Islet precursor cell (in vitro differentiated cells): ENCODE data around the gene CDKL4.
"Not testable (repeated sequence)": the region's sequence is repeated elsewhere in the genome, so short reads cannot be mapped to it uniquely, and the experiment has no call there.

Experiments
- DNase-seq: peaks from one replicate; pipeline ENCODE4 v3.0.0-alpha.2; 2018

The CDKL4 gene

GRCh38 chr2:39243469-39244123 is at the start of gene CDKL4:
Gene CDKL4, minus strand, starts transcription at chr2:39243970.
- no peak for DNase-seq

- no peak for DNase-seq
Observed at GRCh38 chr2:39290433-39290832, 46.7 kb upstream of the CDKL4 start.

GRCh38 chr2:39289609-39290008 is 45.8 kb upstream of the CDKL4 start:
- no peak for DNase-seq

- DNase-seq: no peak
Observed at GRCh38 chr2:39283561-39283960, 39.8 kb upstream of the CDKL4 start.

- no peak for DNase-seq
Observed at GRCh38 chr2:39281391-39281790, 37.6 kb upstream of the CDKL4 start.

- no peak for DNase-seq
Observed at GRCh38 chr2:39275016-39275415, 31.2 kb upstream of the CDKL4 start.

DNA sequence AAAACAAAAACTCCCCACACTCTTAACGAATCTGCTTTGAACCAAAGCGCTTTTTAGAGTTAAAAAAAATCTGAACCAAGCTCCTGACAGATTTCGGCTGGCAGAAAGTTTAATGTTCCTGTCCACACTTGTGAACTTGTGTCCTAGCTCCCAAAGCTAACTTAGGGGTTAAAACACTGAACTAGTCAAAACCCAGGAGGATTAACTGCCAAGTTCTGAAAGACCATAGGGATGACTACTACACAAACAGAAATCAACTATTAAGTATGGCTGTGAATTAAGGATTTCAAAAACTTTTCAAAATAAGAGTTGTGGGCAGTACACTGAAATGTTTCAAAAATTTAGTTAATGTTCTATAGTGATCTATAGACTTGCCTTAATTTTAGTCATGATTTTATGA is 26.2 kb upstream of the CDKL4 start:
- no peak for DNase-seq

DNA sequence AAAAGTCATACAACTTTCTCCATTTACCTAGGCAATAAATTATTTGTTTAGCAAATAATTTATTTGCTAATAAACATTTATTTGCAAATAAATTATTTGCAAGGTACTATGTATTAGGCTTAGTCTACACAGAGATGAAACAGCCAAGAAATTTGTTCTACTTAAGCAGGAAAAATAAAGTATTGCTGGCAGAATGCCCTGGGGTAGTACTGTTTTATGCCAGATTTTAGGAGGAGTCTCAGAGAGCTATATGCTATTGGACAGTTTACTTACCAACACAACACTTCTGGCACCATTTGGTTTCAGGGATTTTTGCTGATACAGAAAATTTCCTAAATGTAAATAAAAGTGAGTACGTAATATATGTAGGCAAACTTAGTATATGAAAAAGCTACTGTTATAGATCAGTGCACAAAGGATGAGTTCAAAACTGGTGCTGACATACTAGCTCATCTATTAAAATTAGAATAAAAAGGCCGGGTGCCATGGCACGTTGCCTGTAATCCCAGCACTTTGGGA is 23.2 kb upstream of the CDKL4 start:
- no peak for DNase-seq

DNA sequence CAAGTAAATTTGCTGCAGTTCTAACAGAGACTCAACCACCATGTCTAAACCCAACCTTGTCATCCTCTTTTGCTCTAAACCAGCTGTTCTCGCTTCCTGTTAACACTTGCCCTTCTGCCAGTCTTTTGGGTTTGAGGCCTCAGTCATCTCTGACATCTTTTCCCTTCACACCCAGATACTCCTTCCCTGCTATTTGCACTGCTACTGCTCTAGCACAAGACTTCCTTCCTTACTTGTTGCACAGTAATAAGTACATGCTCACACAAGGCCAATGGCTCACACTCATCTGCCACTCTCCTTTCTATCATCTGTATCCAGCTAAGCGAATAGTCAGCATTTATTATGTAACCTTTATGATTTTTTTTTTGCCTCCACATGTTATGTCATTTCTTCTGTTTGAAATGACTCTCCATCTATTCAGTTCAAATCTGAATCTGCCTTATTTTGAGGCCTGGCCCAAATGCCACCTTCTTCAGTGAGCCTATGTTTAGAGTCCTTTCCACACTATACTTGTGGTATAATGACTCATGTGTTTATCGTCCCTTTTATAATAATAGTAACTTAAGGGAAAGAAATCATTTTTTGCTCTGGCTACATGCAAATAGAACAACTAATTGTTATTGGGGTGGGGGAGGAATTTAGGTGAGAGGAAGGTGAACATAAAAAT is 22.5 kb upstream of the CDKL4 start:
- no peak for DNase-seq

GRCh38 chr2:39265315-39265714 is 21.5 kb upstream of the CDKL4 start:
- no peak for DNase-seq

DNA sequence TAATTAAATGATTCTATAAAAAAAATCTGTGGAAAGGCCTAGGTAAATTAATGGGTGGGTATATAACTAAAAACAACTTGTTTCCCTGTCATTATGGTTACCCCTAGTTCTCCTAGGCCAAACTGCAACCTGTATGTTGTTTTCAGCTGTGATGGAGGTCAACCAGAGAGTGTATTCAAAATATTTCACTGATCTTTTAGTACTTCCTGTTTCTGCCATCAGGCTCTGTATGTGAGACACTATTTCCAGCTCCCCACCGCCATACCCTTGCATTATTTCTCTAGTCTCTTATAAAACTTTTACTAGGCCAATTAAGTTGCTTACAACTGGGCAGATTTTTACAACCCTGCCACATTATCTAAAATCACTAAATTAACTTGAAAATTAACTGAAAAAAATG is 21.0 kb upstream of the CDKL4 start:
- no peak for DNase-seq

- DNase-seq: no peak
Observed at GRCh38 chr2:39260087-39260486, 16.3 kb upstream of the CDKL4 start.

DNA sequence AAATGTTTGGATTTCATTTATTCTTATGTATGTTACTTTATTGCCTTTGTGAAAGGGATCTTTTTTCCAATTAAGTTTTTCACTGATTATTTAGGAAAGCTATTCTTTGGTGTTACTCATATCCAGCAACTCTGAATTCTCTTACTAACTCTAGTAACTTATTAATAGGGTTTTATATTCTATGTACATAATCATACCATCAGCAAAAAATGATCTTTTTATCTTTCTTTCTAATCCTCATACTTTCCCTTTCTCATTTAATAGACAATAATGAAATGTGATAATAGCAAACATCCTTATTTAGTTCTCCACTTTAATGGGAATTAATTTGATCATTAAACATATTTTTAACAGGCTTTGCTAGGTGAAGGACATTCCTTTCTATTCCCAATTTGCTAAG is 12.3 kb upstream of the CDKL4 start:
- no peak for DNase-seq

DNA sequence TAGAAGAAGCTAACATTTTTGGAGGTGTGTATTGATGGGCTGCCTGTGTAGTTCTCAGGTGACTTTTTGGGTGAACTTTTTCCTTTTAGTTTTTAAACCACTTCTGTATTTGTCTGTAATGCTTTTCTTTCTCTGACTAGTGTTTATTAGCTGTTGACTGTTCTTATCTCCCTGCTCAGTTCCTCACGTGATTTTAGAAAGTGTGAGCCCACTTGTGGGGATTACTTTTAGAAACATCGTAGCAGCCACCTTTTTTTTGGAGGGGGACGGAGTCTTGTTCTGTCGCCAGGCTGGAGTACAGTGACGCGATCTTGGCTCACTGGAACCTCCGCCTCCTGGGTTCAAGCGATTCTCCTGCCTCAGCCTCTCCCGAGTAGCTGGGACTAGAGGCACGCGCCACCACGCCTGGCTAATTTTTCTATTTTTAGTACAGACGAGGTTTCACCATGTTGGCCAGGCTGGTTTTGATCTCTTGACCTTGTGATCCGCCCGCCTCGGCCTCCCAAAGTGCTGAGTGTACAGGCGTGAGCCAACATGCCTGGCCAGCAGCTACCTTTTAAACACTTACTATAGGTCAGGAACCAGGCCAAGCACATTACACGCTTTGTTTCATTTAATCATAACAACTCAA is 9.2 kb upstream of the CDKL4 start:
- DNase-seq: no peak

- no peak for DNase-seq
Observed at GRCh38 chr2:39247512-39248043, 3.8 kb upstream of the CDKL4 start.

DNA sequence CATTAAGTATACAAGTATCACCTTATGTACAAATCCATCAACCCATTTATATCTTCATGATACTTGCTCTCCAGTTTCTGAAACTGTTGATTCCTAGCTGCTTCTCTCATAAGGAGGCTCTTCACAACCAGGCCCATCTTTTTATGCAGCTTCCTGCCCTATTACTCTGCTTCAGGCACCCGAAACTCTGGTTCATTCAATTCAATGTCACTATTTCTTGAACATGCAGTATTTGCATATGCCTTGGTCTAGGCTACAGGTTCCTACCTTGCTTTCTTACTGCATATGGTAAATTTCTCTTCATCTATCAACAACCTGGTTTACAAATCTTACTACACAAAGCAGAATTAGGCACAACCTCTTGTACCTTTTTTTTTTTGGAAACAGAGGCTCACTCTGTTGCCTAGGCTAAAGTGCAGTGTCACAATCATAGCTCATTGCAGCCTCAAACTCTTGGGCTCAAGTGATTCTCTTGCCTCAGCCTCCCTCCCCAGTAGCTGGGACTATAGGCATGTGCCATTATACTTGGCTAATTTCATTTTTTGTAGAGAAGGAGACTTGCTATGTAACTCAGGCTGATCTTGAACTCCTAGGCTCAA is 2.7 kb upstream of the CDKL4 start:
- no peak for DNase-seq

DNA sequence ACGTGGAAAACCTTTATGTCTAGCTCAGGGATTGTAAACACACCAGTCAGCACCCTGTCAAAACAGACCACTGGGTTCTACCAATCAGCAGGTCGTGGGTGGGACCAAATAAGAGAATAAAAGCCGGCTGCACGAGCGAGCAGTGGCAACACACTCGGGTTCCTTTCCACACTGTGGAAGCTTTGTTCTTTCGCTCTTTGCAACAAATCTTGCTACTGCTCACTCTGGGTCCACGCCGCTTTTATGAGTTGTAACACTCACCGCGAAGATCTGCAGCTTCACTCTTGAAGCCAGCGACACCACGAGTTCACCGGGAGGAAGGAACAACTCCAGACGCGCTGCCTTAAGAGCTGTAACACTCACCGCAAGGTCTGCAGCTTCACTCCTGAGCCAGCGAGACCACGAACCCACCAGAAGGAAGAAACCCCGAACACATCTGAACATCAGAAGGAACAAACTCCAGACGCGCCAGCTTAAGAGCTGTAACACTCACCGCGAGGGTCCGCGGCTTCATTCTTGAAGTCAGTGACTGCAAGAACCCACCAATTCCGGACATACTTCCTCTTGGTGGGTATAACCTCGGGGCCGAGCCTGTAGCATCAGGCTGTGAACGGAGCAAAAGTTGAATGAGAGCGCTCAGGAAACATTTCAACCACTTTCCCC is 1.3 kb upstream of the CDKL4 start:
- DNase-seq: not testable (repeated sequence)

- not testable (repeated sequence) for DNase-seq
Observed at GRCh38 chr2:39244241-39244862, 582 bp upstream of the CDKL4 start.

DNA sequence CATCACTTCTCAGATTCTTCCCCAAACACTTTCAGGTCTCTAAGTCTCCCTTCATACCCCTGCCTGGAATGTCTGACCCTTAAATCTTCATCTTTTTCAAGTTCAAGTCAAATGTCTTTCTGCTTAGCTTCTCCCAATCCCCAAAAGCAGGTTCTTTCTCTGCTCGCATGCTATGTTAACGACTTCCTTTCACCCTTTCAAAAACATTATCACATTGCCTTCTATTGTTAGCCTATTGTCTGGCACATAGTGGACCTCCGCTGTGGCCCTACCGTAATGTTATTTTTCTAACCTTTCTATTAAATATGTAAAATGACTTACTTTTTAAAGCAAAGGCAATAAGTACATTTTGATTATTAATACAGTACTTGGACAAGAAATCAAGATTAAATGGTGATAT is 2.2 kb downstream of the CDKL4 start:
- DNase-seq: no peak

- DNase-seq: no peak
Observed at GRCh38 chr2:39240758-39241157, 3.0 kb downstream of the CDKL4 start.

DNA sequence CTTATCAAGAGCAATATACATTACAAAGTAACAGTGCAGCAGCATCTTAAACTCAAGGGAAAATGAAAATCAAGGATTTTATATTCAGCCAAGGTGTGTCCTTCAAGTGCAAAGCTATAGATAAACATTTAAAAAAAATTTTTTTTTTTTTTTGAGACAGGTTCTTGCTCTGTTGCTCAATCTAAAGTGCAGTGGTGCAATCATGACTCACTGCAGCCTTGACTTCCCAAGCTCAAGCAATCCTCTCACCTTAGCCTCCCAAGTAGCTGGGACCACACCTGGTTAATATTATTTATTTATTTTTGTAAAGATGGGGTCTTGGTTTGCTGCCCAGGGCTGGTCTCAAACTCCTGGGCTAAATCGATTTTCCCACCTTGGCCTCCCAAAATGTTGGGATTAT is 9.0 kb downstream of the CDKL4 start:
- DNase-seq: no peak

- no peak for DNase-seq
Observed at GRCh38 chr2:39232141-39232540, 11.6 kb downstream of the CDKL4 start.
